ENCODE results near the gene GOLT1B.

The GOLT1B gene

DNA sequence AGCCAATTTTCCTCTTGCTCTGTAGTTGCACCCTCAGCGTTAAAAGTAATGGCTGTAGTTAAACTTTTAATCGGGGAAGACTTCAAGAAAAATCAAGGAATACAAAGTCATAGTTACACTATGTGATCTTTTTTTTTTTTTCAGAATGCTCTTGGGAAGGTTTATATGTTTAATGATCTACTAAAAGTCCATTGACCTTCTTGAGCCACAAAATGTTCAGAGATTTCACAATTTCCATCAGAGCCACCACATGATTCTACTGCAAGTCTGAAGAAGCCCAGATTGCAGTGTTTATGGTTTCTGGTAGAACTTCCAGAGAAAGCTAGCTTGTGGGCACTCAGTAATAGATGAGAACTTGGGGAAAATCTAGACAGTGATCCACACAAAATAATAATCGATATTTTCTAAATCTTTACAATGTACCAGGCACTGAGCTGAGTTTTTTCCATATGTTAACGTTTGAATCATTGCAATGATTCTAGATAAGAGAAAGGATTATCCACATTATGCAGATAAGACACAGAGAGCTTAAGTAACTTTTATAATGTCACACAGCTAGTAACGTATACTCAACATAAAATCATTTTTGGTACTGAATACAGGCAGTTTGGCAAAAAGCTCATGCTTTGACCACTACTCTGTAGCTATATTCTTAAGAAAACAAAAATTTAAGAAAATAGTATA is 64.8 kb downstream of the GOLT1B start:
- no peak for DNase-seq (ENCODE audit: low read depth in 3 of 3)

DNA sequence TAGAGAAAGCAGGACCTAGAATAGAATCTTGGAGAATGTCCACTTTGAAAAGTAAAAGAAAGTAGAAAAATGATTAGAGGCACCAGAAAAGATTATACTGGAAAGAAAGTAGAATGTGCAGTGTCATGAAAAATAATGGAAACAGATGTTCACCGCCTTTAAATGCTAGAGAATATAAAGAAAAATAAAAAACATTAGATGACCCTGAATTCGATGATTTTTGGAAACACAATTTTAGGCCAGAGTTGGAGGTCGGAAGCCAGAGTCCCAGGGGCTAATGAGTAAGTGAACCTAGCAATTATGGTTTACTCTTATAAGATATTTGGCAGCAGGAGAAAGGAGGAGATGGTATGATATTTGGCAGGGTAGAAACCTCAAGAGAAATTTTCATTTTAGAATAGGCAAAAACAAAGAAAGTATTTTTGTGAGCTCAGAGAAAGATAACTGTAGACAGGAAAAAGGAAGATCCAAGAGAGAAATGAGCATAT is 65.4 kb downstream of the GOLT1B start:
- DNase-seq (ENCODE audit: low read depth in 3 of 3), result no peak

All from stimulated activated CD4-positive, alpha-beta T cell treated with anti-CD3 and anti-CD28 coated beads, TNF-alpha, amount 100 ng/mL, for 24 hours (primary cell).